Measurements from ENCODE around the gene NPM1. TPM values are rescaled to one million over a fixed set of nuclear protein-coding genes. Genes with fewer than 3 reads are reported as not detected.

The NPM1 gene
- total RNA-seq, 1 donor from 2014 or later, result 1,650 TPM

- TF ChIP-seq CTCF (conservative IDR thresholded peaks at IDR 0.05), result no peak
- peaks cover 8% of the 10 kb centered on the region for H3K27me3 Mint-ChIP-seq
Observed at GRCh38 chr5:171441246-171441791, 53.7 kb downstream of the NPM1 start.

DNA sequence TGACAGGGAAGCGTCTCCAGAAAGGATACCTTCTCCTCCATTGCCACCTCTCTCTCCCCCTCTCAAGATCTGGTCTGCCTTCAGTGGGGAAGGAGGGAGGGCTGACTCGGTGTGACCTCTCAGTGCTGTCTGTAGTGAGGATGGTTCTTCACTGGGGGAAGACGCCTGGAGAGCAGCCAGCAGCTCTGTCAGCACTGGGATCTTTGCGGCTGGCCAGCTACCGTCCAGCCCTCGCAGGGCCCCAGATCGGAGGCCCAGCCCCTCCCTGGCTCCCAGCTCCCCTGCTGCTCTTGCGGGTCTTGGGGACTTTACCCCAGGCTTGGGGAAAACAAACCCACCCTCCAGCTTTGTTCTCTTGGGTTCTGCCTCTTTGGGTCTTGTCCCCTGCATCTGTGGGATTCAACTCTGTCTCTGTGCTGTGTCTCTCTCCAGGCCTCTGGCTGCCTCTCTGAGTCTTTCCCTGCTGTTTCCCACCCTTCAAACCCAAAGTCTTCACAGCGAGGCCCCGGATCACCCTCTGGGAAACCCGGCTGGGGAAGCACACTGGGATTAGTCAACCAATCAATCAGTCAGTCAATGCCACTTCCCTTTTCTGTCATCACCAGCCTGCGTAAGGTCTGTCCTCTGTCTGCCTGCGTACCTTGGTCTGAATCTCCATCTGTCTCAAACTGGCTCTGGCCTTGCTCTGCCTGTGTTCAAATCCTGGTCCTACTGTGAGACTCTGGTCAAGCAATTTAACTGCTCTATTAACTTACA is 54.8 kb downstream of the NPM1 start:
- no peak for TF ChIP-seq CTCF (conservative IDR thresholded peaks at IDR 0.05)
- Mint-ChIP-seq H3K4me1 (ENCODE audit: unreplicated experiment) (peaks cover 37% of the 10 kb centered on the region), H3K36me3 (no peaks in the 10 kb centered on the region), H3K27me3 (peaks cover 8% of the 10 kb centered on the region), H3K27ac (no peak overlapping the region), H3K9me3 (no peaks in the 10 kb centered on the region), H3K4me3 (no peak overlapping the region)
- DNase-seq (ENCODE audit: extremely low spot score, unreplicated experiment), result no peak

More at GRCh38 chr5:171441246-171441791, 53.7 kb downstream of the NPM1 start:
- no peak overlapping the region for H3K4me3 Mint-ChIP-seq
- H3K4me1 Mint-ChIP-seq (ENCODE audit: unreplicated experiment), result peaks cover 30% of the 10 kb centered on the region
- DNase-seq (ENCODE audit: extremely low spot score, unreplicated experiment), result no peak
- no peak overlapping the region for H3K27ac Mint-ChIP-seq
- no peaks in the 10 kb centered on the region for H3K36me3 Mint-ChIP-seq
- H3K9me3 Mint-ChIP-seq, result no peaks in the 10 kb centered on the region

DNA sequence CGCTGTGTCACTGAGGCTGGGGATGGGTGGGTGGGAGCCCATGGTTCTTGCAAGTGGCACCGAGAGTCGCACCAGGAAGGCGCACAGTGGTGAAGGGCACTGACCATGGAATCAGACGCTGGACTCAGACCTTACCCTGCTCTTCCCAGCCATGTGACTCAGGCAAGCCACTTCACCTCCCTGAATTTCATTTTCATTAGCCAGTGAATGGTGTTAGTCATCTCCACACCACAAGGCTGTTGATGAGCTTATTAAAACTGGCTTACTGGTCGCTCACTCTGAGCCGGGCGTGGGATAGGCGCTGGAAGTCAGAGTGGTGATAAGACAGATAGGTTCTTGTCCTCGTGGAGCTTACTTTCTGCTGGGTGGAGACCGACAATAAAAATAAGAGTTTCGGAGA is 56.9 kb downstream of the NPM1 start:
- Mint-ChIP-seq H3K27ac (no peak overlapping the region), H3K27me3 (peaks cover 16% of the 10 kb centered on the region), H3K4me3 (no peak overlapping the region), H3K4me1 (ENCODE audit: unreplicated experiment) (peaks cover 50% of the 10 kb centered on the region), H3K9me3 (no peaks in the 10 kb centered on the region), H3K36me3 (no peaks in the 10 kb centered on the region)
- no peak for DNase-seq (ENCODE audit: extremely low spot score, unreplicated experiment)
- TF ChIP-seq CTCF (conservative IDR thresholded peaks at IDR 0.05), result no peak

DNA sequence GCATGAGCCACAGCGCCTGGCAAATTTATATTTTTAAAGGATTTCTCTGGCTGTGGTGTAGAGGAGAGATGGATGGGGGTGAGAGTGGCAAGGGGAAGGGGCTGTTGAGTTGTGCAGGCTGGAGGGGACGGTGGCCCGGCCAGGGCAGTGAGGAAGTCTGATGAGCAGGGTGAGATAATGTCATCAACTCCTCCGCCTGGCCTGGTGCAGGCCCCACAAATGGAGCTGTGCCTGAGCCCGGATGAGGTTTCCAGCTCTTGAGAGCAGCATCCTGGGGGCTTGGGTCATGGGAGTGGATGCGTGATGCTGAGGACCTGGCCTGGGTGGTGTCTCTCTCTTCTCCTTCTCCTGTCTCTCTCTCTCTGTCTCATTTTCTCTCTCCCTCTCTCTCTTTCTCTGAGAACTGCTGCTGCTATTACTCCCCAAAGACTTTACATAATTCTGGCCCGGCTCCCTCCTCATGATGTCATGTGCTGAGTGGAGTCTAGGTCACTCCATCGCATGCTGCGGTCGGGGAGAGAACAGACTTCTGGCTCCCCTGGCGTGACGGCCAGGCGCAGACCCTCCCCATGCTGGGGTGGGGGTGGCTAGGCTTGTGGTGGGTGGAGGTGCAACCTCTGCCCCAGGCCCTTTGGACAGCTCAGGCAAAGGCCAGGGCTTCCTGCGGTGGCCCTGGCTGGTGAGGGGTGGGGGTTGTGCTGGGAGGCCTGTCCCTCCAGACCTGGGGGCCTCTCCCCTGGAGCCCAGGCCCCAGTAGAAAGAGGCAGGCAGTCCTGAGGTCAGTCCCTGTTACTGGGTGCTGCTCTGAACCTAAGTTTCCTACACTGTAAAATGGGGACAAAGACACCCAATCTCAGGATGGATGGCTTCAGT is 58.2 kb downstream of the NPM1 start:
- no peaks in the 10 kb centered on the region for H3K9me3 Mint-ChIP-seq
- peaks cover 16% of the 10 kb centered on the region for H3K27me3 Mint-ChIP-seq
- H3K4me3 Mint-ChIP-seq, result no peak overlapping the region
- no peak for DNase-seq (ENCODE audit: extremely low spot score, unreplicated experiment)
- no peak for TF ChIP-seq CTCF (conservative IDR thresholded peaks at IDR 0.05)
- no peaks in the 10 kb centered on the region for H3K36me3 Mint-ChIP-seq
- peak overlapping the region; percentile 43 for H3K27ac Mint-ChIP-seq
- H3K4me1 Mint-ChIP-seq (ENCODE audit: unreplicated experiment), result peaks cover 54% of the 10 kb centered on the region

- Mint-ChIP-seq H3K36me3 (no peaks in the 10 kb centered on the region), H3K9me3 (no peaks in the 10 kb centered on the region), H3K4me1 (ENCODE audit: unreplicated experiment) (peaks cover 51% of the 10 kb centered on the region), H3K4me3 (no peak overlapping the region), H3K27ac (peak overlapping the region; percentile 12), H3K27me3 (peaks cover 11% of the 10 kb centered on the region)
- no peak for TF ChIP-seq CTCF (conservative IDR thresholded peaks at IDR 0.05)
- no peak for DNase-seq (ENCODE audit: extremely low spot score, unreplicated experiment)
Observed at GRCh38 chr5:171447226-171447625, 59.6 kb downstream of the NPM1 start.
